Activated CD8-positive, alpha-beta memory T cell treated with anti-CD3 and anti-CD28 coated beads, Interleukin-2, amount 10 ng/mL, durations not matched to agents 7 days and 5 days (primary cell): ENCODE measurements around the gene ZNF223. TPM values are rescaled to one million over a fixed set of nuclear protein-coding genes. Genes with fewer than 3 reads are reported as not detected.

Experiments used
- ATAC-seq: fragments of 150-1000 bp; cut with Tn5 transposase; one replicate; pipeline ENCODE4 v1.10.0; 2021; ENCODE audit warnings: moderate library complexity
- CTCF ChIA-PET: fragments of 350-600 bp; sonication (Branson Sonifier 250); formaldehyde crosslinking; loops from one replicate; lab custom pipeline; 2021; ENCODE audit warnings: antibody characterized with exemption; lab: Charles Lee
- DNase-seq: peaks from one replicate; pipeline ENCODE4 v3.0.0-alpha.2; 2020
- H3K27ac Mint-ChIP-seq: one replicate; pipeline ENCODE4 v1.8.0; 2021; ENCODE audit warnings: mild to moderate bottlenecking, mixed read lengths
- H3K27me3 Mint-ChIP-seq: one replicate; pipeline ENCODE4 v1.8.0; 2021; ENCODE audit warnings: mixed read lengths
- H3K36me3 Mint-ChIP-seq: one replicate; pipeline ENCODE4 v1.8.0; 2021; ENCODE audit warnings: mild to moderate bottlenecking, mixed read lengths
- H3K4me1 Mint-ChIP-seq: one replicate; pipeline ENCODE4 v1.8.0; 2021; ENCODE audit warnings: mixed read lengths
- H3K4me3 Mint-ChIP-seq: one replicate; pipeline ENCODE4 v1.8.0; 2021; ENCODE audit warnings: mild to moderate bottlenecking, moderate library complexity, mixed read lengths
- H3K9me3 Mint-ChIP-seq: one replicate; pipeline ENCODE4 v1.8.0; 2022; ENCODE audit warnings: low read depth, mixed read lengths
- total RNA-seq, 2 experiments: library from RNA; stranded (reverse); gene quantifications; one replicate each; pipeline ENCODE4 v1.2.3, GENCODE V29; 2021

ZNF223 gene
- under 1 TPM; 0.19 to 0.20 TPM for total RNA-seq

DNA sequence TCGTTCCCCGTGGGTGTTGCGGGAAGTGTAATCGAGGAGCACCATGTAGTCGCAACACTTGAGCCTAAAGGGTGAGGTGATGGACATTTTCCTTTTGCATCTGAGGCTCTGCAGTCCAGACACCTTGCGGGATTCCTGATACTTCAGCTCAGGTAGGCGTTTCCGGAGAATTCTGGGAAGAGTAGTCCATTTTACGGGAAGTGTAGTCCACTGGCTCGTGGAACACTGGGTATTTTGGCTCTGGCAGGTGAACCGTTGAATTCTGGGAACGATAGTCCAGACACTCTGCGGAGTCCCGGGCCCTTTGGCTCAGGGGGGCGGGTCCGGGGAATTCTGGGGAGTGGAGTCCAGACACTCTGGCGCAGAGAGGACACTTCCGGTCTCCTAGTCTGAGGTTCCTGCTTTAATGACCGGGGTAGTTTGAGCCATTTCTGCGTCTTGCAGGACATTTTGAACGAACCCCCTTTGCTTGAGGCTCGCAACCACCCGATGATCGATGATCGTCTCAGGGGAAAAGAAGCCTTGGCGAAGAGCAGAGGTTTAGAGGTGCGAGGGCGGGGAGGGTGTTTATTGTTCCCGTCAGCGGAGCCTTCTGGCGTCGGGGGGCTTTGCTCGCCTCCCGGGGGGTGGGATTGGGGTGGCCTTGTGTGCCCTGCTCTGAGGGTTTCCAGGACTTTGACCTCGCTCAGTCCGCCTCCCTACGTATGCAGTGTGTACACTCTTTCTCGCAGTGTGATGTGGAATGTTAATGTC is at the start of gene ZNF223:
ZNF223 (plus strand) TSS at position 387 of the 753 bp plus-strand sequence. CDS start 3,141 bp downstream, outside the sequence.
- H3K36me3 Mint-ChIP-seq: peaks cover 19% of the 10 kb centered on the region
- peak within 1 kb of the TSS; percentile 58 for H3K4me3 Mint-ChIP-seq

DNA sequence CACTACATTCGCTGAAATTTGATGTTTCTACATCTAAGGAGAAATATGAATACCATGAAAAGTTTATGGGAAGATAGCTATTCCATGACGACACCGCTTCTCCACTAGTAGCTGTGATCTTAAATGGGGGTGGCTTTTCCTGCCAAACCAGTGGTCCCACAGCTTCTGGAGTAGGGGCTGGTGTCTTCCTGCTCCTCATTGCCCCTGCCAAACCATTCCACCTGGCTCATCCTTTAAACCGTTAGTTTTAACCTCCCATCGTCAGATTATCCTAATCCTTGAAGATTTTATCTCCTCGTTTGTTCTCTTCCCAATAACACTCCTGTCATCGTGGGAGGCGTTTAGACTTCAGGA is 49.6 kb upstream of the ZNF223 start:
- Mint-ChIP-seq H3K4me3 (peak overlapping the region; percentile 91), H3K9me3 (peaks cover 29% of the 10 kb centered on the region), H3K4me1 (peaks cover 16% of the 10 kb centered on the region), H3K27ac (peak overlapping the region; percentile 96), H3K36me3 (peaks cover 46% of the 10 kb centered on the region), H3K27me3 (no peaks in the 10 kb centered on the region)
- CTCF ChIA-PET: interaction anchor here (1.4 kb wide), 1 partner anchor 49 kb away, joined by 4 read pairs; no protein-coding TSS in a partner anchor
- DNase-seq (no peak), ATAC-seq (no peak)

More for the DNA sequence above, at the start of gene ZNF223:
- no peak within 1 kb of the TSS for H3K27ac Mint-ChIP-seq
- H3K4me1 Mint-ChIP-seq: peaks cover 13% of the 10 kb centered on the region
- ATAC-seq: peak; percentile 20
- H3K27me3 Mint-ChIP-seq: peaks cover 5% of the 10 kb centered on the region
- peaks cover 28% of the 10 kb centered on the region for H3K9me3 Mint-ChIP-seq
- DNase-seq: no peak
- CTCF ChIA-PET: no interaction called here

DNA sequence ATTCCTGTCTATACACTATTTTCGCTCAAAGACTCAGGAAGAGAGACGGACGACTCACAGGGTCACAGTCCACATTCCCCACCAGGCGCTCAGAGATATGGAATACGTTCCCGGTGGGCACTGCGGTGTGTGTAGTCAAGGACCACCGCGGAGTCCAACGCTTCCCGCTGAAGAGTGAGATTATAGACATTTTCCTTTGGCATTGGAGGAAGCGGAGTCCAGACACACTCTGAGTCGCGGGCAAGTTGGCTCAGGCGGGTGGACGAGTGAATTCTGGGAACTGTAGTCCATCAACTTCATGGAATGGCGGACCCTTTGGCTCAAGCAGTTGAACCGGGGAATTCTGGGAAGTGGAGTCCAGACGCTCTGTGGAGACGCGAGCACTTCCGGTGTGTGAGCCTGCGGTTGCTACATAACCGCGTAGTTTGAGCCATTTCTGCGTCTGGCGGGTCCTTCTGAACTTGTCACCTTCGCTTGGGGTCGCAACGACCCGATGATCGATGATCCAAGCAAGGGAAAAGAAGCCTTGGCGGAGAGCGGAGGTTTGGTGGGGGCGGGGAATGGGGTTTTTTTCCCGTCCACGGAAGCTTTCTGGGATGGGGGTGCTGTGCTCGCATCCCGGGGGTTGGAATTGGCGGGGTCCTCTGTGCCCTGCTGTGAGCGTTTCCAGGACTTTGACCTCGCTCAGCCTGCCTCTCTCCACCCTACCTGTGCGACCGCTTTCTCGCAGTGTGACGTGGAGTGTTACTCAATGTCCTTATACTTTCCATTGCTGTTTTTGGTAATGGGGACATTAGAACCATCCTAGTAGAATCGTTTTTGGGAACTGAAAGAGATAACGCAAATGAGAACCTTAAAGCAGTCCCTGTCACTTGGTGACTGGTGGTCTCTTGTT is 49.0 kb upstream of the ZNF223 start, which contains the start of gene ZNF230:
ZNF230 (plus strand) TSS at position 392 of the 895 bp plus-strand sequence. CDS start 4,122 bp downstream, outside the sequence.
- Mint-ChIP-seq H3K9me3 (peaks cover 31% of the 10 kb centered on the region), H3K27ac (peak within 1 kb of the TSS; percentile 96), H3K36me3 (peaks cover 47% of the 10 kb centered on the region), H3K27me3 (no peaks in the 10 kb centered on the region), H3K4me3 (peak within 1 kb of the TSS; percentile 91), H3K4me1 (peaks cover 16% of the 10 kb centered on the region)
- peak; percentile 96 for ATAC-seq
- peak; percentile 92 for DNase-seq
- CTCF ChIA-PET: interaction anchor here (1.0 to 1.4 kb wide), 2 partner anchors 50 to 68 kb away, joined by 3 to 4 read pairs; partner anchors contain the start of gene ZNF45

DNA sequence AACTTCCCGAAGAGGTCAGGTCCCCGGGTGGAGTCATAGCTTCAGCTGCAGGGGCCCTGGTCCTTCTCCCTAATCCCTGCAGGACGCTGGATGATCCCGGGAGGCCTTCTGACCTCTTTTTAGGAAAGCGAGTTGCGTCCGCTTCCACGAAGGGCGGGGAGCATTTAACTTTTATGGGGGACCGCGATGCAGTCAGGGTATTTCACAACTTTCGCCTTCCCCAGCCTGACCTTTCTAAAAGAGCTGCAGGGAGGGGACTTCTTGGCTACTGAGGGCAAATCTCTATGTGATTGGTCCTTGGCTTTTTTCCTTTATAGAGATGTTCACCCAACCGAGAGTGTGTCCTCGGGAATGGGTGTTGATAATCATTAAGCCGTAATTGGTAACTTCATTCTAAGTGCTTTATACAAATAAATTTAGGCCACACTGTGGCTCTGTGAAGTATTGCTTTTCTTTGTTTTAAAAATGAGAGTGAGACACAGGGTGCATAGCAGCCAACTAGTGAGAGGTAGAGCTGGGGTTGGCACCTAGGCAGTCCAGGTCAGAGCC is 48.3 kb upstream of the ZNF223 start:
- ATAC-seq (peak; percentile 44), DNase-seq (peak; percentile 46)
- CTCF ChIA-PET: interaction anchor here (1.0 kb wide), 1 partner anchor 68 kb away, joined by 3 read pairs; the partner anchor contains the start of gene ZNF45
- H3K4me3 Mint-ChIP-seq: peak overlapping the region; percentile 91
- H3K9me3 Mint-ChIP-seq: peaks cover 26% of the 10 kb centered on the region
- peaks cover 16% of the 10 kb centered on the region for H3K4me1 Mint-ChIP-seq
- H3K27ac Mint-ChIP-seq: peak overlapping the region; percentile 96
- H3K36me3 Mint-ChIP-seq: peaks cover 48% of the 10 kb centered on the region
- no peaks in the 10 kb centered on the region for H3K27me3 Mint-ChIP-seq

DNA sequence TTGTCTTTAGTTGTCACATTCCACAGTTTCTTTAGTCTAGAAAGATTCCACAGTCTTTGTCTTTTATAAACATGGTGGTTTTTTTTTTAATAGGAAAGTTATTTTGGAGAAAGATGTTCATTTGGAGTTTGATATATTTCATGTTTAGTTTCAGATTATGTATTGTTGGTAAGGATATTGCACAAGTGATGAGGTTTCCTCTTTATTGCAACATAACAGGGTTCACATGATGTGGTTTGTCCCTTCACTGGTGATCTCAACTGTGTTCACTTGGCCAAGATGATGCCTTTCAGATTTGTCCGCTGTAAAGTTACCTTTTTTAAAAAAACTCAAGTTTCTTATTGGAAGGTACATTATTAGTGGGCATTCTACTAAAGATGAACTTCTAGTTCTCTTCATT is 45.9 kb upstream of the ZNF223 start:
- Mint-ChIP-seq H3K27me3 (no peaks in the 10 kb centered on the region), H3K4me3 (no peak overlapping the region), H3K4me1 (peaks cover 16% of the 10 kb centered on the region), H3K27ac (no peak overlapping the region), H3K9me3 (peaks cover 37% of the 10 kb centered on the region), H3K36me3 (peaks cover 63% of the 10 kb centered on the region)
- ATAC-seq: no peak
- CTCF ChIA-PET: no interaction called here
- DNase-seq: no peak

DNA sequence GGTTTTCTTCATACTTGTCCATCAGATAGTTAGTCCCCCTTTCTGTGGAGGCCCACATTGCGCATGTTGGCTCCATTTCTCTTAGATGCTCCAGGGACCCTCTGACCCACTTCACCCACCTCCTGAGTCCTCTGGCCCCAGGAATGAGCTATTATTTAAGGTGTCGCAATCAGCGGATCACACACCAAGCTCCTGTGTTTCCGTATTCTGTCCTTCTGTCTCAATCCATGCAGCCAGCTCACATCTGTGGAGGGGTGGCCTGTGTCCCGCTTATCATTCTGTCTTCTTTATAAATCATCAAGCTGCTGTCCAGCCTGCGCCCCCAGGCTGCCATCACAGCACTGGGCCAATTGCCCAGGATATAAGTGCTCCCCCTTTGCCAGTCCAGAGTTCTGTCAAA is 44.4 kb upstream of the ZNF223 start:
- Mint-ChIP-seq H3K4me3 (no peak overlapping the region), H3K27ac (no peak overlapping the region)
- CTCF ChIA-PET: no interaction called here

DNA sequence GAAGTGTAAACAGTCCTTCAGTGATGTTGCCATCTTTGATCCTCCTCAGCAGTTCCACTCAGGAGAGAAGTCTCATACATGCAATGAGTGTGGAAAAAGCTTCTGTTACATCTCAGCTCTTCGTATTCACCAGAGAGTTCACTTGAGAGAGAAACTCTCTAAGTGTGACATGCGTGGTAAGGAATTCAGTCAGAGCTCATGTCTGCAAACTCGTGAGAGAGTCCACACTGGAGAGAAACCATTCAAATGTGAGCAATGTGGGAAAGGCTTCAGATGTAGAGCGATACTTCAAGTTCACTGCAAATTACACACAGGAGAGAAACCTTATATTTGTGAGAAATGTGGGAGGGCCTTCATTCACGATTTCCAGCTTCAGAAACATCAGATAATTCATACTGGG is 41.4 kb upstream of the ZNF223 start:
- ATAC-seq: no peak
- H3K4me1 Mint-ChIP-seq: peaks cover 2% of the 10 kb centered on the region
- no peak for DNase-seq
- no peaks in the 10 kb centered on the region for H3K27me3 Mint-ChIP-seq
- H3K27ac Mint-ChIP-seq: no peak overlapping the region
- peaks cover 47% of the 10 kb centered on the region for H3K9me3 Mint-ChIP-seq
- H3K4me3 Mint-ChIP-seq: no peak overlapping the region
- CTCF ChIA-PET: no interaction called here
- peaks cover 71% of the 10 kb centered on the region for H3K36me3 Mint-ChIP-seq

More for the DNA sequence above, 44.4 kb upstream of the ZNF223 start:
- Mint-ChIP-seq H3K36me3 (peaks cover 71% of the 10 kb centered on the region), H3K27me3 (no peaks in the 10 kb centered on the region), H3K4me1 (peaks cover 9% of the 10 kb centered on the region), H3K9me3 (peaks cover 39% of the 10 kb centered on the region)
- ATAC-seq: no peak
- DNase-seq: no peak

DNA sequence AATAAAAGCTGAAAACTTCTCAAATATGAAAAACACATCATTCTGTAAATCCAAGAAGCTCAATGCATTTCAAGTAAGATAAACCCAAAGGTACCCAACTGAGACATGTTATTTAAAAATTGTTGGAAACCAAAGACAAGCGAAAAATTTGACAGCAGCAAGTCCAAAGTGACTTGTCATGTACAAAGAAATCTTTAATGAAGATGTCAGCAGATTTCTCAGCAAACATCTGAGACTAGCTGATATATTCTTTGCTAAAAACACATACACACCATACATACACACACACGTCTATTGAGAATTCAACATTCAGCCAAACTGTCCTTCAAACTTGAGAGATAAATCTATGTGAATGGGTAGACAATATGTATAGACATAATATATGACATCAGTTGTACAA is 32.3 kb upstream of the ZNF223 start:
- Mint-ChIP-seq H3K9me3 (peaks cover 18% of the 10 kb centered on the region), H3K4me3 (no peak overlapping the region), H3K4me1 (no peaks in the 10 kb centered on the region), H3K36me3 (peaks cover 5% of the 10 kb centered on the region), H3K27me3 (peaks cover 6% of the 10 kb centered on the region), H3K27ac (no peak overlapping the region)
- DNase-seq (no peak), ATAC-seq (no peak)
- CTCF ChIA-PET: no interaction called here

DNA sequence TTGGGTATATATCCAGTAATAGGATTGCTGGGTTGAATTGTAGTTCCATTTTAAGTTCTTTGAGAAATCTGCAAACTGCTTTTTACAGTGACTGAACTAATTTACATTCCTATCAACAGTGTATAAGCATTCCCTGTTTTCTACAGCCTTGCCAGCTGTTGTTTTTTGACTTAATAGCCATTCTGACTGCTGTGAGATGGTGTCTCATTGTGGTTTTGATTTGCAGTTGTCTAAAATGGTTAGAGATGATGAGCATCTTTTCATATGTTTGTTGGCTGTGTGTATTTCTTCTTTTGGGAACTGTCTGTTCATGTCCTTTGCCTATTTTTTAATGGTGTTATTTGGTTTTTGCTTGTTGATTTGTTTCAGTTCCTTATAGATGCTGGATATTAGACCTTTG is 30.6 kb upstream of the ZNF223 start:
- H3K36me3 Mint-ChIP-seq: peaks cover 15% of the 10 kb centered on the region
- H3K9me3 Mint-ChIP-seq: peaks cover 24% of the 10 kb centered on the region
- H3K4me3 Mint-ChIP-seq: no peak overlapping the region
- H3K4me1 Mint-ChIP-seq: peaks cover 15% of the 10 kb centered on the region
- DNase-seq (no peak), ATAC-seq (no peak)
- no peak overlapping the region for H3K27ac Mint-ChIP-seq
- CTCF ChIA-PET: no interaction called here
- peaks cover 6% of the 10 kb centered on the region for H3K27me3 Mint-ChIP-seq

DNA sequence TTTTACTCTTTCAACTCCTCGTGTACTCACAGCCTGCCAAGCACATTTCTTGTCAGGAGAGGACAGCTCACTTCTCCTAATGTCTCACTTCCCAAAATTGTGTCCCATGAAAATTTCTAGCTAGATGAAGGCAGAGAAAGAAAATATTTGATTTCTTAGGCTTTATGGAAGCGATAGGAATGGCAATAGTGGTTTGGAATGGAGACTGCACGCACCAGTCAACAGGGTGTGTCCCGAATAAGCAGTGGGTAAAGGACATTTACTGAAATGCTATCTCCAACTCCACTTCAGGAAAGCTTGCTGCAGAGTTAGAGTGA is 27.0 kb upstream of the ZNF223 start:
- no peak for DNase-seq
- H3K9me3 Mint-ChIP-seq: peaks cover 25% of the 10 kb centered on the region
- peak overlapping the region; percentile 81 for H3K27ac Mint-ChIP-seq
- ATAC-seq: no peak
- H3K27me3 Mint-ChIP-seq: peaks cover 6% of the 10 kb centered on the region
- H3K4me1 Mint-ChIP-seq: peaks cover 15% of the 10 kb centered on the region
- CTCF ChIA-PET: no interaction called here
- H3K36me3 Mint-ChIP-seq: peaks cover 43% of the 10 kb centered on the region
- H3K4me3 Mint-ChIP-seq: peak overlapping the region; percentile 89

DNA sequence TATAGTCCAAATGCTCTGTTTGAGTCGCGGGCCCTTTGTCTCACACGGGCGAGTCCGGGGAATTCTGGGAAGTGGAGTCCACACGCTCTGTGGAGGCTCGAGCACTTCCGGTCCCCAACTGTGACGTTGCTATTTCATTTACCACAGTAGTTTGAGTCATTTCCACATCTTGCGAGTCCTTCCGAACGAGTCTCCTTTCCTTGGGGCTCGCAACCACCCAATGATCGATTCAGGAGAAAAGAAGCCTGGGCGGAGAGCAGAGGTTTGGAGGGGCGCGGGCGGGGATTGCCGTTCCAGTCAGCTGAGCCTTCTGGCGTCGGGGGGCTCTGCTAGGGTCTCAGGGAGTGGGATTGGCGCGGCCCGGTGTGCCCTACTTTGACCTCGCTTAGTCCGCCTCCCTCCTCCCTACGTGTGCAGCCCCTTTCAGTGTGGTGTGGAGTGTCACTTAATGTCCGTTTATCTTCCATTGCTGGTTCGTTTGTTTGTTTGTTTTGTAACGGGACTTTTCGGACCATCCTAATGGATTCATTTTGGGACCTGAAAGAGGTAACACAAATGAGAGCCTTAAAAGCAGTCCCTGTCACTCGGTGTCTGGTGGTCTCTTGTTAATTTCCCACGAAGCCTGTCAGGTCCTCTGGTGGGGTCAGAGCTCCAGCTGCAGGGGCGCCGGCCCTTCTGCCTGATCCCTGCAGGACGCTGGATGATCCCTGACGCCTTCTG is 26.5 kb upstream of the ZNF223 start, which contains the start of gene ZNF222:
ZNF222 (plus strand) TSS at position 163 of the 720 bp plus-strand sequence; CDS start at position 221, 58 bp downstream.
- Mint-ChIP-seq H3K36me3 (peaks cover 49% of the 10 kb centered on the region), H3K4me1 (peaks cover 15% of the 10 kb centered on the region), H3K27me3 (peaks cover 6% of the 10 kb centered on the region), H3K4me3 (peak within 1 kb of the TSS; percentile 89), H3K9me3 (peaks cover 26% of the 10 kb centered on the region), H3K27ac (peak within 1 kb of the TSS; percentile 81)
- DNase-seq (peak; percentile 91), ATAC-seq (peak; percentile 99)
- CTCF ChIA-PET: no interaction called here

DNA sequence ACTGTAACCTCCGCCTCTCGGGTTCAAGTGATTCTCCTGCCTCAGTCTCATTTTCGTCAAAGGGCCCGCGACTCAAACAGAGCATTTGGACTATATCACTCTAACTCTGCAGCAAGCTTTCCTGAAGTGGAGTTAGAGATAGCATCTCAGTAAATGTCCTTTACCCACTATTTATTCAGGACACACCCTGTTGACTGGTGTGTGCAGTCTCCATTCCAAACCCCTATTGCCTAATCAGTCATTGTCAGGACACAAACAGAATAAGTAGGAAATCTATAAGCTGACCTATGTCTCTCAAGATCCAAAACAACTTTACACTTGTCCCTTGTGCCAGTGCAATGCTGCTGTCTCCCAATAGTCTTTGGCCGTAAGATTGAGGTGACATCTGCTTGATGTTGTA is 25.2 kb upstream of the ZNF223 start:
- DNase-seq (no peak), ATAC-seq (no peak)
- H3K4me1 Mint-ChIP-seq: peaks cover 15% of the 10 kb centered on the region
- H3K36me3 Mint-ChIP-seq: peaks cover 59% of the 10 kb centered on the region
- CTCF ChIA-PET: no interaction called here
- no peak overlapping the region for H3K4me3 Mint-ChIP-seq
- H3K27ac Mint-ChIP-seq: no peak overlapping the region
- peaks cover 30% of the 10 kb centered on the region for H3K9me3 Mint-ChIP-seq
- H3K27me3 Mint-ChIP-seq: peaks cover under 1% of the 10 kb centered on the region
